HG03354 (cell line): Measurements from ENCODE around the gene DNMT3B.

Experiments
- ATAC-seq: cut with Tn5 transposase; IDR thresholded peaks from one replicate; pipeline ENCODE4 v1.9.1; 2021; ENCODE audit warnings: mild to moderate bottlenecking; ENCODE audit not compliant: unreplicated experiment, poor library complexity, severe bottlenecking

DNMT3B gene

GRCh38 chr20:32845786-32846185 lies 83.6 kb downstream of the DNMT3B start:
- no peak for ATAC-seq

GRCh38 chr20:32846852-32847251 lies 84.7 kb downstream of the DNMT3B start:
- ATAC-seq, result no peak

- ATAC-seq, result no peak
These were observed 85.8 kb downstream of the DNMT3B start for GRCh38 chr20:32847964-32848363.

GRCh38 chr20:32848846-32849245 lies 86.7 kb downstream of the DNMT3B start:
- no peak for ATAC-seq

- no peak for ATAC-seq
These were observed 87.4 kb downstream of the DNMT3B start for GRCh38 chr20:32849577-32849976.

- ATAC-seq, result no peak
These were observed 93.2 kb downstream of the DNMT3B start for GRCh38 chr20:32855387-32855786.

- no peak for ATAC-seq
These were observed 96.0 kb downstream of the DNMT3B start for GRCh38 chr20:32858189-32858588.
